ENCODE results near the gene HIVEP2. TPM values are rescaled to one million over a fixed set of nuclear protein-coding genes. Genes with fewer than 3 reads are reported as not detected.

Gene HIVEP2
- total RNA-seq, 4 donors from 2014 or later, result 17.5 to 21.8 (median 20.6) TPM

DNA sequence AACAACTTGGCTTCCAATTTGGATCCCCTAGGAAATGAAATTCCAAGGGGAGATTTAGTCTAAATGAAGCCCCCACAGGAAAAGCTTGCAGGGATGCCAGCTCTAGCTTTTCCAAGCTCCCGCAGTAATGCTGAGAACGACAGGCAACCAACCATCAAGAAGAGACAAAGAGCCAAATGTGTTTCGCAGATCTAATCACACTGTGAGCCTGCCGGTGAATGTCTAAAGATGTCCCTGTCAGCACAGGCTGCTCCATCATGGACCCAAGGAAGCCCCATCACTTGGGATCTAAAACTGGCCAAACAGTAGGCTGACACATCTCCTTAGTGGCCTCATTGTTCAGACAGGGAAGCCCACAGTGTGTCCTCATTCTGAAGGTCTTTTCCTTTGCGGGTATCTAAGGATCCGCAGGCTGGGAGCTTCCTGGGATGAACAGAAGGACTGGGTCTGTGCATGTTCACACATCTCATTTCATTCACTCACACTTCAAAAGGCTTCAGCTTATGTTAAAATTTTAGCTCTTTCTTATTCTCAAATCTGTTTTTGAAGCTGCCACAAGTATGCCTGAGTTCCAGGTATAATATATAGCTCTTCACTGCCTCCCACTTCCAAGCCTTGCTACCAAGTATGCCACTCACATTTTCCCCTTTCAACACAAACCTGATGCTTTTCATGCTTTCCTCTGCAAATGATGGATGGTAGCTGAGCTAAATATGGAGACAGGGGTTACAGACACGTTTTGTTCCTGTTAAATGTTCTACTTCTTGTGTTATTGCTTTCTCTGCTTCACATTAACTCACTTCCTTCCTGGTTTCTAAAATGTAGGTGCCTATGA lies 229.8 kb downstream of the HIVEP2 start:
- TF ChIP-seq, protein P1, sequence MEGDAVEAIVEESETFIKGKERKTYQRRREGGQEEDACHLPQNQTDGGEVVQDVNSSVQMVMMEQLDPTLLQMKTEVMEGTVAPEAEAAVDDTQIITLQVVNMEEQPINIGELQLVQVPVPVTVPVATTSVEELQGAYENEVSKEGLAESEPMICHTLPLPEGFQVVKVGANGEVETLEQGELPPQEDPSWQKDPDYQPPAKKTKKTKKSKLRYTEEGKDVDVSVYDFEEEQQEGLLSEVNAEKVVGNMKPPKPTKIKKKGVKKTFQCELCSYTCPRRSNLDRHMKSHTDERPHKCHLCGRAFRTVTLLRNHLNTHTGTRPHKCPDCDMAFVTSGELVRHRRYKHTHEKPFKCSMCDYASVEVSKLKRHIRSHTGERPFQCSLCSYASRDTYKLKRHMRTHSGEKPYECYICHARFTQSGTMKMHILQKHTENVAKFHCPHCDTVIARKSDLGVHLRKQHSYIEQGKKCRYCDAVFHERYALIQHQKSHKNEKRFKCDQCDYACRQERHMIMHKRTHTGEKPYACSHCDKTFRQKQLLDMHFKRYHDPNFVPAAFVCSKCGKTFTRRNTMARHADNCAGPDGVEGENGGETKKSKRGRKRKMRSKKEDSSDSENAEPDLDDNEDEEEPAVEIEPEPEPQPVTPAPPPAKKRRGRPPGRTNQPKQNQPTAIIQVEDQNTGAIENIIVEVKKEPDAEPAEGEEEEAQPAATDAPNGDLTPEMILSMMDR (IDR thresholded peaks at IDR 0.05; ENCODE audit: low read depth), result no peak

DNA sequence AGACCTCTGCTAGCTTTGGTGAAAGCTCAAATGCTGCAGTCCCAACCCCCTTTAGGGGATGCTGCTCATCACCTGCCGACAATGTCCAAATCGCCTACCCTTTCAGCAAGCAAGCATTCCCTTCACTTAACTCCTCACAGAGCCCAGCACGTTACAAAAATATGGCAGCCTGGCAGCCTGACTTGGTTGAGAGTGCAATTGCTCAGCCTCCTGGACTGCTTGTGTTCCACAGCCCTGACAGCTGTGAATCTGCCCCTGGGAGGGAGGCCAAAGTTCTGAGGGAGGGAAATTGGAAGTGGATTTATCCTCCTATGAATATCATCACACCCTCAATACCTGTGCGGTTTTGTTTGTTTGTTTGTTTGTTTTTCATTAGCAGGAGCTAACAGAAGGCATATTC lies 231.0 kb downstream of the HIVEP2 start:
- TF ChIP-seq, protein P1 (IDR thresholded peaks at IDR 0.05; ENCODE audit: low read depth), result no peak

DNA sequence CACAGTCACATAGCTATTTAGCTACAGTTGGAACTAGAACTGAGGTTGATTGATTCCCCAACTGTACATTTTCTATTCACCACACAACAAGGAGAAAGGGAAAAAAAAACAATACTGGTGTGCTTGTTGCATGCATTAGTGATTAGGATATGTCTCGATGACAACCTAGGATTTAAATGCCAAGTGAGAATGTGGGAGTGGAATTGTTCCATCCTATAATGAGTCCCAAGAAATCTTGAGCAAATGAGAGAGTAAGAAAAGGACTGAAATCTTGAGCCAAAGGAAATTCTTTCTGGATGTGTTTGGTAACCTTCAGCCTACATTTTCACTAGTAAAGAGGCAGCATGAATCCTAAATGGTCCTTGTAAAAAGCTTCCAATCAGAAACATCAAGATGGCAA lies 232.7 kb downstream of the HIVEP2 start:
- TF ChIP-seq, protein P1 (IDR thresholded peaks at IDR 0.05; ENCODE audit: low read depth), result no peak

DNA sequence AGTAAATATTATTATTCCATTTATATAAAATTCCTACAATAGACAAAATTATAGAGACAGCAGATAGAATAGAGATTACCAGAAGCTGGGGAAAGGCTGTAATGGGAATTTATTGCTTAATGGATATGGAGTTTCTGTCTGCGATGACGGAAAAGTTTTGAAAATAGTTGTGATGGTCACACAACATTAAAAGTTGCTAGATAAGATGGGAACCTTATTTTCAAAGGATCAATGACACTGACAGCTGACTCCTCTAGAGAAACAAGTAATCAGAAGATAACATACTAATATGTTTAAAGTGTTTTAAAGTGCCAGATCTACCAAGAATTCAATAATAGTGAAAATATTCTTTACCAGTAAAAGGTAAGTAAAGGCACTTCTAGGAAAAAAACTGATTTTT lies 236.3 kb downstream of the HIVEP2 start:
- TF ChIP-seq, protein P1 (IDR thresholded peaks at IDR 0.05; ENCODE audit: low read depth), result no peak

DNA sequence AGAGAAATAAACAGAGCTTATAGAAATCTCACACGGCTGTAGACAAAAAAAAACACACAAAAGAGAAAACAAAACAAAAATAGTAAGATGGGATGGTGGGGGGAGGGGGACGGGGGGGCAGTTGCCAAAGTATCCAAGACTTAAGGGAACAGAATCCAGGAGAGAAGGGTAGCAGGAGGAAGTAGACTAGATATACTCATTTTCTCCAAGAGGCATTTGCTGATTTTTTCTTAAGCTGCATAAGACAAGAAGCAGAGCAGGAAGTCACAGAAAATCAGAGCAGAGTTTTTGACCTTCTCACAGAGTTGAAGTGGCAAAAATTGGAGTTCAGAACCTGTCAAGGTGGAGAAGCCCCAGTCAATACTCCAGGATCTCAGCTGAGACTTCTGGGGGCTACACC lies 237.7 kb downstream of the HIVEP2 start:
- TF ChIP-seq, protein P1 (IDR thresholded peaks at IDR 0.05; ENCODE audit: low read depth), result no peak

DNA sequence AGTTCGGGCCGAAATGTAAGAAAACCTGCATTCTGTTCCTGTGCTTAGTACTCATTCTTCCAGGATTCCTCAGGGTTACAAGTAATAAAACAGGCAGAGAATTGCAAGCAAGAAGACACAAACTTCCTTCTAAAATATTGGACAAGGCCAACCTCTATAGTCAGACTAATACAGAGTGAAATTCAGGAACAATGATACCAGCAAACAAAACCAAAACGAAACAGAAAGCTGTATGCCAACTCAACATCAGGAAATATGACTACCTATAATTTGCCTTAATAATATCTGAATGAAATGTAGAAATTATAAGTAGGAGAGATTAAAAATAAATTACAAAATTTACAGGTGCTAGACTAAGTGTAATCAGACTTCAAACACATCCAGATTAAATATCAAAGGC lies 238.8 kb downstream of the HIVEP2 start:
- TF ChIP-seq, protein P1 (IDR thresholded peaks at IDR 0.05; ENCODE audit: low read depth), result no peak

DNA sequence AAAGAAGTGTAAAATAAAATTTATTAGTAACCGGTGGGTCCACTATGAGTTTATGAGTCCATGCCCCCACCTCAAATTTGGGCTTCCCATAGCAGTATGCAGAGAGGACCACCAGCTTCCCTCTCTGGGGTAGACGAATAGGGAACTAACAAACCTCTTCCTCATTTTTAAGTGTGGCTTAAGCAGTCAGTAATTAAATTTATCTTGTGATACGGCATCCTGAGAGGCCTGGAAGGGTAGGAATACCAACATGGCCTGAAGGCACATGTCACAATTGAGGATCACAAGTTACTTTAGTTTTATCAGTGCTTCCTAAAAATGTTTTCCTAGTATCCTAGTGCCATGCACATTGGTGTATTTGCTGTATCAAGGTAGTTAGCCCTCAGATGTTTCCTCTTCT lies 239.9 kb downstream of the HIVEP2 start:
- TF ChIP-seq, protein P1 (IDR thresholded peaks at IDR 0.05; ENCODE audit: low read depth), result no peak
